Thoracic aorta (tissue), 2 donors: ENCODE data around the gene EMSY. TPM values are rescaled to one million over a fixed set of nuclear protein-coding genes. Genes with fewer than 3 reads are reported as not detected.

Source experiments
- ATAC-seq: fragments of 150-250 bp; one replicate; pipeline ENCODE4 v1.8.0; 2017; ENCODE audit warnings: low read depth; ENCODE audit not compliant: insufficient number of reproducible peaks, low FRiP score
- DNase-seq: peaks from one replicate; pipeline ENCODE4 v3.0.0-alpha.2; 2020; ENCODE audit warnings: low spot score
- H3K27ac ChIP-seq, 2 donors: fragments of 200-600 bp; sonication (generic); 1 replicate in 1 of 2; 2 replicates in 1 of 2; pipeline ENCODE4 v1.5.1; 2016; ENCODE audit warnings: mild to moderate bottlenecking in 2 of 2, moderate library complexity in 2 of 2
- H3K27me3 ChIP-seq: fragments of 200-600 bp; sonication (generic); replicated peaks from 2 replicates; pipeline ENCODE4 v1.6.0; 2016; ENCODE audit warnings: mild to moderate bottlenecking; ENCODE audit not compliant: insufficient read depth
- H3K36me3 ChIP-seq: fragments of 200-600 bp; sonication (generic); one replicate; pipeline ENCODE4 v1.5.1; 2016
- H3K4me1 ChIP-seq, 2 donors: fragments of 200-600 bp; sonication (generic); 1 replicate in 1 of 2; 2 replicates in 1 of 2; pipeline versions ENCODE4 v1.5.1 to v1.6.0; 2016; ENCODE audit warnings: low read depth in 2 of 2, mild to moderate bottlenecking in 1 of 2; ENCODE audit not compliant: control insufficient read depth in 1 of 2
- H3K4me3 ChIP-seq: fragments of 200-600 bp; sonication (generic); 2 replicates; pipeline ENCODE4 v1.5.1; 2016; ENCODE audit warnings: mild to moderate bottlenecking
- H3K9me3 ChIP-seq: fragments of 200-600 bp; sonication (generic); 2 replicates; pipeline ENCODE4 v1.5.1; 2016
- CTCF ChIP-seq: fragments of 200-600 bp; sonication (generic); IDR thresholded peaks from one replicate; pipeline ENCODE4 v1.5.1; 2019; ENCODE audit warnings: antibody characterized with exemption
- total RNA-seq, 2 donors: library from RNA; depleted of rRNA; stranded (reverse); fragments of >200 nt; gene quantifications; one replicate each; pipeline versions ENCODE4 v1.1.0 to v1.2.3, GENCODE V29; 2016

Gene EMSY
- total RNA-seq, 2 donors from 2014 or later, result 53.5 to 73.2 TPM

DNA sequence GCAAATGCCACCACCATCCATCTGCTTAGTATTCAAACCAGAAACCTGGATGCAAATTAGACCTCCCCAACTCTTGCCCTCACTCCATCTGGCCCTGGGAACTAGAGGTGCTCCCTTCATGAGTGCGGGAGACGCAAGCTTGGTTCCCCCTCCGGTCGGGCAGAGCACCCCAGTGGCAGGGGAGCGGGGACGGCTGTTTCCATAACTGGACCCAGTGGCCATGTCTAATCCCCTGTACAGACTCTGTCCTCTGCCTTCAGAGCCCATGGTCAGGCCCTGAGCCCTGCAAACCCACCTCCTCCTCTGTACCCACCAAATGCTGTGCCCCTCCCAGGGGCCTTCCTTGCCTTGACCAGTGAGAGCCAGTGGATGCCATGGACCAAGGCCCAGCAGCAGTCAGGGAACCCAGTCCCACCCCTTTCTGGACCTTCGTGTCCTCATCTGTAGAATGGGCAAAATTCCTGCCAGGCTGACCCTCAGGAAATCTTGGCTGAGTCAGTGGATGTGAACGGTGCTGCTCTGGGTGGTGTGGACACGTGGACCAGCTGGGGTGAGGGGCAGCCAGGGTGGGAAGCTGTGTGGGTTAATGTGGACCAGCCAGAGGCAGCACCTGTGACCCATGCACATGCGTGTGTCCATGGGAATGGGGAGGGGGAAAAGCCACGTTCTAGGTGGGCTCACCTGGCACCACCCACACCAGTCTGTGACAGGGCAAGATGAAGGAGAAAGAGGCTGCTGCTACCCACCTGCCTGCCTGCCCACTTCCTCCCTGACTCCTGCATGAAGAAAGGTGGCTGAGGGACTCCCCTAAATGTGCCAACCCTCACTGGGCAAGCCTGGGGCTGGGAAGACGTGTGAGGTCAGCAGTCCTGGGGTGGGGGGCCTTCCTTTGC, 153.0 kb downstream of the EMSY start:
- H3K27me3 ChIP-seq, result no peaks in the 10 kb centered on the region
- H3K4me3 ChIP-seq, result no peak overlapping the region
- ATAC-seq (no peak), DNase-seq (no peak)
- TF ChIP-seq CTCF, result no peak
- no peaks in the 10 kb centered on the region for H3K36me3 ChIP-seq
- no peak overlapping the region for H3K27ac ChIP-seq
- peaks cover 0 to 4% of the 10 kb centered on the region in 2 donors for H3K4me1 ChIP-seq
- no peaks in the 10 kb centered on the region for H3K9me3 ChIP-seq

- no peaks in the 10 kb centered on the region for H3K27me3 ChIP-seq
- no peak overlapping the region for H3K4me3 ChIP-seq
- no peaks in the 10 kb centered on the region for H3K36me3 ChIP-seq
- no peak overlapping the region for H3K27ac ChIP-seq
- no peak for ATAC-seq
- peaks cover 0 to 4% of the 10 kb centered on the region in 2 donors for H3K4me1 ChIP-seq
- no peak for DNase-seq
- TF ChIP-seq CTCF, result peak; percentile 48
- no peaks in the 10 kb centered on the region for H3K9me3 ChIP-seq
These were observed 153.6 kb downstream of the EMSY start for GRCh38 chr11:76598426-76598839.

DNA sequence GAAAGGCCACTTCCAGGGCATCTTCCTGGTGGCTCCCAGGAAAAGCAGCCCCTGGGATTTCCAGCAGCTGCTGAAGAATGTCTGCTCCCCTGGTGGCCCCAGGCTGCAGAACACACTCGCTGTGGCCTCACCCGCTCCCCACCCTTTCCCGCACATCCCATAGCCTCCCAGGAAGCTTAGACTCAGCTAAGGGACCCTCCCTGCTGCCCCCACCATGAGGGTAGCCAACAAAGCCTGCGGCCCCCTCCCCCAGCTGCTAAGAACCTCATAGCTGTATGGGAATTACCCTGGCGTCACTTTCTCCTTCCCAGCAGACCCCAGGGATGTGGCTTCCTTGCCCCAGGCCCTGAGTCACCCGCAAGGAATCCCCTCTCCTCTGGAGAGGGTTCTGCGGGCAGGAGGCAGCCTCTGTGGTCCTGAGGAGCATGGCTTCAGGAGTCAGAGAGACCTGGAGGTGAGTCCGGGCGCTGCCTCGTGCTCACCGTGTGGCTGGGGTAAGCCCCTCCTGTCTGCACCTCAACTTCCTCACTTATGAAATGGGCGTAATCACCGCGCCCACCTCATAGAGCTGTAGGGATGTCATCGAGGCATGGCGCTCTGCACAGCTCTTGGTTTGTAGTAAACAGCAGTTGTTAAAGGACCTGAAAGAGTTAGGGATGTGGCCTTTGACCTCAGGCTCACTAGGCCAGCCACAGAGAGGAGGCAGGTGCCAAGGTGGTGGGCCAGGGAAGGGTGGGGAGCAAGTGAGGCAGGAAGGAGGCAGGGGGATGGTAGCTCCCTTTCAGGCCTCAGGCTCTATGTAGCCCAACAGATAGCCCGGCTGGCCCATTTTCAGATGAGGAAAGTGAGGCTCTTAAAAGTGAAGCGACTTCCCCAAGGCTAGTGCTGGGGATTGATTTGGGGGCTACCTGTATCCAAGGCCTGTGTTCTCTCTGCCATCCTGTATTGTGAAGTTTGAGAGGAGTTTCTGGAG, 154.5 kb downstream of the EMSY start:
- no peaks in the 10 kb centered on the region for H3K27me3 ChIP-seq
- DNase-seq, result no peak

DNA sequence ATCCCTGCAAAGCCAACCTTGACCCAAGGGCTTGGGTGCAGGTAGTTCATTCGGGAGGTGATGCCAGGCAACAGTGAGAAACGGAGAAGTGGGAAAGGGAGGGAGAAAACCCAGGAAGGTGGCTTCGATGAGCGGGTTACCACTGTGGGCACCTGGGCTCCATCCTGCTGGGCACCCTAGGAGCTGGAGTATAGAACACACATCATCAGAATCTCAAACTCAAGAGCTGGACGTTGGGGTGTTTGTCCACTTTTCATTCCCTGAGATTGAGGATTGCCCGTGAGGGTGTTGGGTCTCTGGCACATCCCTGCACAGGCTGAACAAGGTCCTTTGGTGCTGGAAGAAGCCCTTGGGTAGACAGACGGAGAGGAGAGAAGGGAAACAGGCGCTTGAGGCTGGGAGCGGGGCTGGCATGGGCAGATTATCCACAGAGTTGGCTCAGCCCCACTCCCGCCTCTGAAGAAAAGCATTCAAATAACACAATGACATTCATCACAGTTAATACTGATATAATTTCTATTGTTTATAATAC, 155.4 kb downstream of the EMSY start:
- TF ChIP-seq CTCF, result no peak
- H3K4me1 ChIP-seq, result peaks cover 8 to 20% of the 10 kb centered on the region in 2 donors
- no peak for ATAC-seq
- H3K36me3 ChIP-seq, result no peaks in the 10 kb centered on the region
- H3K9me3 ChIP-seq, result no peaks in the 10 kb centered on the region
- H3K27ac ChIP-seq, result no peak overlapping the region
- H3K27me3 ChIP-seq, result no peaks in the 10 kb centered on the region
- DNase-seq, result no peak
- H3K4me3 ChIP-seq, result no peak overlapping the region

More for the DNA sequence above, 154.5 kb downstream of the EMSY start:
- peaks cover 0 to 12% of the 10 kb centered on the region in 2 donors for H3K4me1 ChIP-seq
- H3K36me3 ChIP-seq, result no peaks in the 10 kb centered on the region
- TF ChIP-seq CTCF, result no peak
- H3K27ac ChIP-seq, result no peak overlapping the region
- no peak overlapping the region for H3K4me3 ChIP-seq
- no peaks in the 10 kb centered on the region for H3K9me3 ChIP-seq
- no peak for ATAC-seq
